ENCODE results near the gene YBX3. TPM values are rescaled to one million over a fixed set of nuclear protein-coding genes. Genes with fewer than 3 reads are reported as not detected.
"Not testable (repeated sequence)": the region's sequence is repeated elsewhere in the genome, so short reads cannot be mapped to it uniquely, and the experiment has no call there.

The YBX3 gene
- total RNA-seq, 6 experiments from 2014 or later: 16.0 to 34.2 (median 23.2) TPM

DNA sequence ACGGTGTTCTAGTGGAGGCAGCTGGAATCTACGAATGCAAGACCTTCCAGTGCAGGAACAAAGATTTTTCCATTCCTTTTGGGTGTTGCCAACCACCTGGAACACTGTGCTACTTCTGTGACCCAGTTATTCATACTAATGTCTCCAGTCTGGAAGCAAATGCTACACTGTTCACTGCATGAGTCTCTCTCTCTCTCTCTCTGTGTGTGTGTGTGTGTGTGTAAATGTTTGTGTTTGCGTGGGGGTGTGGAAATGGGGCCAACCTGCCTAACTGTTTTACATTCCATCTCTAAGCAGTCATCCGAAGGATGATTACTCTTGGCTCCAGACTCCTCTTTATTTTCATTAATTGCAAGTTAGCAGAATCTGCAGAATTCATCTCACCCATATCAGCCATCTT is 29.9 kb upstream of the YBX3 start:
- no peaks in the 10 kb centered on the region for H3K36me3 ChIP-seq
- no peak for TF ChIP-seq POLR2A (IDR thresholded peaks at IDR 0.05)
- TF ChIP-seq CTCF (IDR thresholded peaks at IDR 0.05): no peak
- no peaks in the 10 kb centered on the region for H3K9me3 ChIP-seq
- DNase-seq (no peak), ATAC-seq (peak in 1 of 4 donors; percentile 8)
- intact Hi-C loops (cut with DNase I): no loop called here
- H3K27ac ChIP-seq: no peak overlapping the region
- H3K4me3 ChIP-seq: no peak overlapping the region
- H3K27me3 ChIP-seq: no peaks in the 10 kb centered on the region
- WGBS (ENCODE audit: insufficient coverage, low coverage, low lambda C conversion rate, missing lambda C conversion rate): 54% methylated on average over 4 of the region's 4 CpGs
- no peaks in the 10 kb centered on the region for H3K4me1 ChIP-seq

DNA sequence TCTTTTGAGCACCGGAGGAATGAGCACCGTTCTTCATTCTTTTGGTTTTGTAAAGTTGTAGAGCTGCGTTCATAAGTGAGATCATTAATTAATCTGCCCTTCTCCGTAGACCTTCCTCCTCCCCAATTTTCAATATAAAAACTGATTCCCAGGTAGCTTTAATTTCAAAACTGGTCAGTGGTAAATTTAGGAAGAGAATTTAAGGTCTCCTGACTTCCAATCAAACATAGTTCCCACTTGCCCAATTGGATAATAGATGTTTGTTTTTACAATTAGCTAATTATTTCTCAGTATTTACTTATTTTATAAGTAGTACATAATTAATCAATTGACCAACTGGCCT is 27.2 kb upstream of the YBX3 start:
- WGBS (ENCODE audit: insufficient coverage, low coverage, low lambda C conversion rate, missing lambda C conversion rate): 0% methylated on average over 4 of the region's 4 CpGs
- no peaks in the 10 kb centered on the region for H3K9me3 ChIP-seq
- intact Hi-C loops (cut with DNase I): no loop called here
- no peaks in the 10 kb centered on the region for H3K27me3 ChIP-seq
- DNase-seq (no peak), ATAC-seq (no peak)
- no peaks in the 10 kb centered on the region for H3K4me1 ChIP-seq
- H3K27ac ChIP-seq: no peak overlapping the region
- no peak overlapping the region for H3K4me3 ChIP-seq
- no peaks in the 10 kb centered on the region for H3K36me3 ChIP-seq
- TF ChIP-seq CTCF (IDR thresholded peaks at IDR 0.05): peak in 2 of 4 donors; percentile 3
- TF ChIP-seq POLR2A (IDR thresholded peaks at IDR 0.05): no peak

DNA sequence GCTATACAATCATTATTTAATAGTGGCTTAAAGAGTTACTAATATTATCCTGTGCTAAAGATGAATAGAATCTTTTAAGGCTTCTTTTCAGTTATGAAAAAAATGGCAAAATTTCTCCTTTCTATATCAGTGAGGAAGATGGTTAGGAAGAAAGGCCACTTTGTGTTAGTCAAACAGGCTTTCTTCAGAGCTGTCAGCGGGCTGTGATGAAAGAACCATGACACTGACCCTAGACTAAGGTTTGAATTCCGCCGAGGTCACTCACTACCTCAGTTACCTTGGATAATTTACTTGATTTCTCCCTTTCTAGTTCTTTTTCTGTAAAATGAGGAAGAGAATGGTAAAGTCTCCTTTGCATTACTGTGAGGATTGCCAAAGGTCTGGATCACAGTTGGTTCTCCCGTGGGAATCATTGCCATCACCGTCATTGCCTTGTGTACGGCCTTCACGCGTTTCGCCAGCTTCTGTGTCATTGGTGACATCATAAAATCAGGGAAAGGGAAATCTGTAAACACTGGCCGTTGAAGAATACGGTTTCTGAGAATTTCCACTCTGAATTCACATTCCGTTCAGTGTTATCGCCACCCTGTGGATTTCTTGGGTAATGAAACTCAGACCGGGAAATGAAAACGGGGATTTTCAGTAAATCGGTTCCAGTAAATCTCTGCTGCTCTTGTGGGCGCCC is 26.7 kb upstream of the YBX3 start:
- H3K27me3 ChIP-seq: no peaks in the 10 kb centered on the region
- intact Hi-C loops (cut with DNase I): no loop called here
- DNase-seq: peak in 2 of 3 donors; percentile 42 to 68
- H3K9me3 ChIP-seq: no peaks in the 10 kb centered on the region
- H3K27ac ChIP-seq: peak overlapping the region in 2 of 3 donors; percentile 47 to 54
- ATAC-seq: peak; percentile 98 to 100 (median 100)
- H3K4me3 ChIP-seq: peak overlapping the region; percentile 12 to 36 (median 24)
- WGBS (ENCODE audit: insufficient coverage, low coverage, low lambda C conversion rate, missing lambda C conversion rate): 4% methylated on average over 17 of the region's 17 CpGs
- TF ChIP-seq POLR2A (IDR thresholded peaks at IDR 0.05) (no peak), CTCF (IDR thresholded peaks at IDR 0.05) (peak; percentile 92 to 95 (median 94))
- H3K4me1 ChIP-seq: no peaks in the 10 kb centered on the region
- no peaks in the 10 kb centered on the region for H3K36me3 ChIP-seq

- TF ChIP-seq POLR2A (IDR thresholded peaks at IDR 0.05): no peak
- TF ChIP-seq CTCF (IDR thresholded peaks at IDR 0.05): no peak
- Histone ChIP-seq H3K9me3 (no peaks in the 10 kb centered on the region), H3K27me3 (no peaks in the 10 kb centered on the region), H3K4me3 (no peak overlapping the region), H3K27ac (no peak overlapping the region), H3K36me3 (no peaks in the 10 kb centered on the region), H3K4me1 (no peaks in the 10 kb centered on the region)
- DNase-seq (no peak), ATAC-seq (no peak)
- 37% methylated on average over 3 of the region's 11 CpGs for WGBS (ENCODE audit: insufficient coverage, low coverage, low lambda C conversion rate, missing lambda C conversion rate)
- intact Hi-C loops (cut with DNase I): no loop called here
These were observed 24.6 kb upstream of the YBX3 start for GRCh38 chr12:10747730-10748129.

DNA sequence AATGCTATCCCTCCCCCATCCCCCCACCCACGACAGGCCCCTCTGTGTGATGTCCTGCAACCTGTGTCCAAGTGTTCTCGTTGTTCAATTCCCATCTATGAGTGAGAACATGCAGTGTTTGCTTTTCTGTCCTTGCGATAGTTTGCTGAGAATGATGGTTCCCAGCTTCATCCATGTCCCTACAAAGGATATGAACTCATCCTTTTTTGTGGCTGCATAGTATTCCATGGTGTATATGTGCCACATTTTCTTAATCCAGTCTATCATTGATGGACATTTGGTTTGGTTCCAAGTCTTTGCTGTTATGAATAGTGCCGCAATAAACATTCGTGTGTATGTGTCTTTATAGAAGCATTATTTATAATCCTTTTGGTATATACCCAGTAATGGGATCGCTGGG is 20.3 kb upstream of the YBX3 start:
- ATAC-seq; H3K4me1 ChIP-seq; H3K27me3 ChIP-seq; H3K9me3 ChIP-seq; H3K4me3 ChIP-seq; DNase-seq; H3K27ac ChIP-seq; intact Hi-C loops (cut with DNase I); H3K36me3 ChIP-seq: not testable (repeated sequence)
- WGBS (ENCODE audit: insufficient coverage, low coverage, low lambda C conversion rate, missing lambda C conversion rate): 81% methylated on average over 6 of the region's 6 CpGs

All from right lobe of liver (tissue), 6 donors.